GM21526 (cell line): ENCODE measurements around the gene ITK.

Experiments
- ATAC-seq: cut with Tn5 transposase; IDR thresholded peaks from one replicate; pipeline ENCODE4 v1.9.1; 2021; ENCODE audit warnings: moderate library complexity; ENCODE audit not compliant: unreplicated experiment, low FRiP score

The ITK gene

DNA sequence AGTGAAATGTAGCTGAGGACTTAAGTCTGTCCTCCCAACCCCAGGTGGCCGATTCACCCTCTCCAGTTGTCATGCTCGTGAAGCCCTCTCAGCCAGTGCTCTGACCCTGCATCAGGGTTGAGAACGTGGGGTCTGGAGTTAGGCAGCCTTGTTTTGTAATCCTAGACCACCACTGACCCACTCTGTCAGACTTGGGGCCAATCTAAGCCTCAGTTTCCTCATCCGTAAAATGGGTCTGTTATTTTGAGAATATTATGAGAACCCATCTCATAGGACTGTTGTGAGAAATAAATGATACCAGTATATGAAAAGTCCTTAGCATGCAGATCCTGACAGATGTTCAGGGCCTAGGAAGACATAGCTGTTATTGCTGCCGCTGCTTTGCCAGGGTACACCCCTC lies 122.4 kb downstream of the ITK start:
- ATAC-seq, result no peak

DNA sequence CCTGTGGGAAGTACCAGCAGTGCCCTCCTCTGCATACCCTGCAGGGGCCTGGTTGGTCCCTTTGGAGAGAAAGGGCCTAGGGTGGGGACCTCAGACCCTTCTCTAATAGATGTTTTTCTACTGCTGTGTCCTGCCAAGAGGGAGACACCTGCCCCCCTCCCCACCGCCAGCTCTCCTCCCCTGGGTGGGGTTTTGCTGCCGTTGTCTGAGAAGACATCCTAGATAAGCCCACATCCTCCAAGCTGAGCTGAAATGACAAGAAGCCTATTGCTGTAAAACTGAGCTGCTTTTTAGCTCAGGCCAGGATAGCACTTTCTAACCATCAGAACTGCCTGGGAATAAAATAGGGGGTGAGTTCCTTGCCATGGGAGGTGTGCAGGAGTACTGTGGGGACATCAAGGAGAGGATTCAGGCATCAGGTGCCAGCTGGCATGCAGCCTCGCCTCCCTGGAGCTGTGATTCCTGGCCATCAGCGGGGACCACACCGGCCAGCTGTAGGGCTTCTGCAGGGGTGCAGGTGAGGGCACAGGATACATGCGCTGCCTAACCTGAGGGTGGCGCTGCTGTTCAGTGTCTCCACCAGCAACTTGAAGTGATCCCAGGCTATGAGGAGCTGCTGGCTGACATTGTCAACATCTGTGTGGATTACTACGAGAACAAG lies 123.2 kb downstream of the ITK start:
- ATAC-seq, result no peak
